Spleen (tissue), 7 donors: ENCODE results near the gene AADACL3.

Experiments
- POLR2A ChIP-seq, 3 donors: fragments of 450-650 bp; IDR thresholded peaks; one replicate each; pipeline ENCODE4 v1.5.1; 2017; ENCODE audit warnings: antibody characterized with exemption in 3 of 3, mild to moderate bottlenecking in 1 of 3
- POLR2AphosphoS5 ChIP-seq, 3 donors: sonication (generic); formaldehyde crosslinking; IDR thresholded peaks; one replicate each; pipeline ENCODE4 v1.5.1; 2017; ENCODE audit warnings: antibody characterized with exemption in 3 of 3
- TF ChIP-seq, protein P1 (sequence below), 11 experiments: fragments of 200-600 bp in 7 of 11; fragments of 450-650 bp in 4 of 11; sonication (generic) in 4 of 11; IDR thresholded peaks in 8 of 11; conservative IDR thresholded peaks in 3 of 11; 1 replicate in 7 of 11; 2 replicates in 4 of 11; pipeline versions ENCODE4 v1.4.0 to v1.8.0; 2016 to 2021; ENCODE audit warnings: antibody characterized with exemption in 11 of 11, inconsistent platforms in 4 of 11, mild to moderate bottlenecking in 1 of 11
- donor health status: DM: no; HTN: no; CAD: no; lungs with moderate emphysema.
- donor health status: DM: no; HTN: no; CAD: no.
- donor health status: DM: no; HTN: no; CAD: no.

DNA sequence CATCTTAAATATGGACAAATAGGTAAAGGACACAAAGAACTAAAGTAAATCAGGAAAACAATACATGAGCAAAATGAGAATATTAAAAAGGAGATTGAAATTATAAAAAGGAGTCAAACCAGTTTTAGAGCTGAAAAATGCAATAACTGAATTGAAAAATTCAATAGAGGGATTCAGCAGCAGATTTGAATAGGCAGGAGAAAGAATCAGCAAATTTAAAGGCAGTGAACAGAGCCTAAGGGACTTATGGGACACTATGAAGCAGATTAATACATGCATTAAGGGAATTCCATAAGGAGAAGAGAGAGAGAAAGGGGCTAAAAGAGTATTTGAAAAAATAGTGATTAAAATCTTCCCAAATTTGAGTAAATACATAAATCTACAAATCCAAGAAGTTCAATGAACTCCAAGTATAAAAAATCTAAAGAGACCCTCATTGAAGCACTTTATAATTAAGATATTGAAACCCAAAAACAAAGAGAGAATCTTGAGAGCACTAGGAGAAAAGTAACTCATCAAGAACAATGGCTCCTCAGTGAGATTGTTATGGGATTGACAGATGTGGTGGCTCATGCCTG, 33.0 kb downstream of the AADACL3 start:
- TF ChIP-seq, protein P1, sequence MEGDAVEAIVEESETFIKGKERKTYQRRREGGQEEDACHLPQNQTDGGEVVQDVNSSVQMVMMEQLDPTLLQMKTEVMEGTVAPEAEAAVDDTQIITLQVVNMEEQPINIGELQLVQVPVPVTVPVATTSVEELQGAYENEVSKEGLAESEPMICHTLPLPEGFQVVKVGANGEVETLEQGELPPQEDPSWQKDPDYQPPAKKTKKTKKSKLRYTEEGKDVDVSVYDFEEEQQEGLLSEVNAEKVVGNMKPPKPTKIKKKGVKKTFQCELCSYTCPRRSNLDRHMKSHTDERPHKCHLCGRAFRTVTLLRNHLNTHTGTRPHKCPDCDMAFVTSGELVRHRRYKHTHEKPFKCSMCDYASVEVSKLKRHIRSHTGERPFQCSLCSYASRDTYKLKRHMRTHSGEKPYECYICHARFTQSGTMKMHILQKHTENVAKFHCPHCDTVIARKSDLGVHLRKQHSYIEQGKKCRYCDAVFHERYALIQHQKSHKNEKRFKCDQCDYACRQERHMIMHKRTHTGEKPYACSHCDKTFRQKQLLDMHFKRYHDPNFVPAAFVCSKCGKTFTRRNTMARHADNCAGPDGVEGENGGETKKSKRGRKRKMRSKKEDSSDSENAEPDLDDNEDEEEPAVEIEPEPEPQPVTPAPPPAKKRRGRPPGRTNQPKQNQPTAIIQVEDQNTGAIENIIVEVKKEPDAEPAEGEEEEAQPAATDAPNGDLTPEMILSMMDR (IDR thresholded peaks at IDR 0.05 in 8 of 11, conservative IDR thresholded peaks at IDR 0.05 in 3 of 11), result no peak
- TF ChIP-seq POLR2AphosphoS5 (IDR thresholded peaks at IDR 0.05) (no peak), POLR2A (IDR thresholded peaks at IDR 0.05) (no peak)
